GM12878 (cell line): ENCODE measurements around the gene C9orf153. TPM values are rescaled to one million over a fixed set of nuclear protein-coding genes. Genes with fewer than 3 reads are reported as not detected.

Source experiments
- ATAC-seq: fragments of 200-7000 bp; cut with Tn5 transposase; 3 replicates; pipeline ENCODE4 v1.9.1; 2020; ENCODE audit warnings: mild to moderate bottlenecking, moderate library complexity
- BruUV-seq: library from RNA; stranded (reverse); fragments of 400-500 nt; replicated peaks from 2 replicates; lab custom pipeline; 2021; lab: Mats Ljungman, UMichigan
- CTCF ChIA-PET: fragments of 300-600 bp; sonication (Branson Sonifier 250); formaldehyde crosslinking; extraction: SDS; loops from one replicate; lab custom pipeline; 2021; ENCODE audit warnings: inconsistent platforms; lab: Yijun Ruan, JAX
- POLR2A ChIA-PET: fragments of 350-600 bp; formaldehyde crosslinking; extraction: SDS; loops from one replicate; lab custom pipeline; 2021; ENCODE audit warnings: inconsistent platforms; lab: Charles Lee
- RAD21 ChIA-PET: fragments of 300-600 bp; sonication (Branson Sonifier 250); formaldehyde crosslinking; loops from one replicate; lab custom pipeline; 2023; ENCODE audit warnings: antibody characterized with exemption; ENCODE audit not compliant: unreplicated experiment; lab: Charles Lee
- SMC1A ChIA-PET: fragments of 300-600 bp; sonication (Branson Sonifier 250); formaldehyde crosslinking; loops from one replicate; lab custom pipeline; 2023; ENCODE audit not compliant: unreplicated experiment, uncharacterized antibody; lab: Charles Lee
- DNase-seq: peaks from one replicate; pipeline ENCODE4 v3.0.0-alpha.2; 2011; ENCODE audit warnings: low read depth, low spot score
- FAIRE-seq: peaks from 3 replicates; lab custom pipeline; 2011; peaks lifted over from hg19 to GRCh38; lab: Jason Lieb, UNC
- H2AFZ ChIP-seq: 2 replicates; pipeline ENCODE4 v1.6.0; 2011; ENCODE audit warnings: low read depth, low read length, control low read depth; ENCODE audit not compliant: control insufficient read depth
- H3K27ac ChIP-seq: 2 replicates; pipeline ENCODE4 v1.5.1; 2011; ENCODE audit warnings: control low read depth; ENCODE audit not compliant: control insufficient read depth, insufficient read depth
- H3K27me3 ChIP-seq, 2 experiments: replicated peaks in 1 of 2; 2 replicates each; pipeline versions ENCODE4 v1.6.0 to v1.6.1; 2011; ENCODE audit warnings: low read length in 1 of 2; ENCODE audit not compliant: control insufficient read depth in 2 of 2, insufficient read depth in 2 of 2
- H3K36me3 ChIP-seq, 2 experiments: 2 replicates each; pipeline ENCODE4 v1.5.1; 2011; ENCODE audit warnings: low read length in 1 of 2; ENCODE audit not compliant: control insufficient read depth in 2 of 2, insufficient read depth in 2 of 2
- H3K4me1 ChIP-seq: 2 replicates; pipeline ENCODE4 v1.6.1; 2011; ENCODE audit warnings: mild to moderate bottlenecking, low read length, moderate library complexity, mixed read lengths; ENCODE audit not compliant: control insufficient read depth, insufficient read depth
- H3K4me2 ChIP-seq: 2 replicates; pipeline ENCODE4 v1.6.0; 2011; ENCODE audit warnings: control low read depth; ENCODE audit not compliant: control insufficient read depth, insufficient read depth
- H3K4me3 ChIP-seq: fragments of 200-600 bp; sonication (generic); 2 replicates; pipeline ENCODE4 v1.5.1; 2016
- H3K79me2 ChIP-seq: 2 replicates; pipeline ENCODE4 v1.6.0; 2011; ENCODE audit warnings: low read length; ENCODE audit not compliant: control insufficient read depth, insufficient read depth
- H3K9ac ChIP-seq: 2 replicates; pipeline ENCODE4 v1.8.0; 2011; ENCODE audit warnings: low read length, control low read depth, mixed read lengths; ENCODE audit not compliant: control insufficient read depth, insufficient read depth
- H3K9me3 ChIP-seq: replicated peaks from 3 replicates; pipeline ENCODE4 v1.5.1; 2011; ENCODE audit warnings: mild to moderate bottlenecking, low read length; ENCODE audit not compliant: control insufficient read depth, insufficient read depth
- H4K20me1 ChIP-seq: 2 replicates; pipeline ENCODE4 v1.6.0; 2011; ENCODE audit not compliant: control insufficient read depth, insufficient read depth
- BRCA1 ChIP-seq: IDR thresholded peaks from 2 replicates; pipeline ENCODE4 v1.6.1; 2011; ENCODE audit warnings: low read depth, low read length, improper control_type of control experiment
- PAX5 ChIP-seq: IDR thresholded peaks from 2 replicates; pipeline ENCODE4 v1.6.1; 2011; ENCODE audit warnings: low read depth, low read length, borderline replicate concordance
- PRDM15 ChIP-seq: fragments of 450-650 bp; formaldehyde crosslinking; IDR thresholded peaks from 2 replicates; pipeline ENCODE4 v1.4.0; 2020; ENCODE audit warnings: mild to moderate bottlenecking, moderate library complexity
- WGBS: methylation state at CpG from one replicate; pipeline ENCODE4 v1.1.6; 2016; ENCODE audit warnings: low lambda C conversion rate; ENCODE audit not compliant: insufficient replicate concordance, insufficient coverage; ENCODE audit errors: missing lambda C conversion rate; 5-methylcytosine and 5-hydroxymethylcytosine counted together
- in situ Hi-C: fragments of 300-500 bp; cut with MboI; formaldehyde crosslinking; loops from 9 replicates; pipeline ENCODE4 v1.14.3; 2018; ENCODE audit warnings: mixed read lengths
- intact Hi-C: fragments of 100-400 bp; cut with micrococcal nuclease; formaldehyde crosslinking; loops from one replicate; pipeline ENCODE4 v1.14.2; 2022; ENCODE audit not compliant: unreplicated experiment
- polyA plus RNA-seq, 11 experiments: library from polyadenylated mRNA; depleted of rRNA in 4 of 11; unstranded in 6 of 11; stranded (reverse) in 5 of 11; fragments of >200 nt; fragmentation: Nextera tagmentation in 4 of 11; fragmentation: Illumina TruSeq in 1 of 11; extraction: Ambion mirVana in 4 of 11; extraction: Trizol in 1 of 11; gene quantifications; 1 replicate in 1 of 11; 2 replicates in 10 of 11; pipeline versions ENCODE4 v1.2.1 to v1.2.3, GENCODE V29; 2011 to 2016; ENCODE audit warnings: inconsistent platforms in 2 of 11, missing spikeins in 2 of 11, low read depth in 1 of 11
- total RNA-seq, 4 experiments: library from RNA; depleted of rRNA in 3 of 4; stranded (reverse); fragments of >200 nt in 3 of 4; fragmentation: Illumina TruSeq in 1 of 4; extraction: Trizol in 1 of 4; gene quantifications; 2 replicates each; pipeline versions ENCODE4 v1.2.1 to v1.2.3, GENCODE V29; 2013 to 2021

C9orf153 gene
- total and polyA plus RNA-seq, 10 of the 15 experiments (the other 5 are each of a cell fraction or from before 2014, with no cell fraction given) = 0.03 to 1.2 (median 0.18) TPM; not detected in 1

- no TSS peak for BruUV-seq
- RAD21 ChIA-PET = interaction anchor here (1.0 kb wide), 1 partner anchor 40 kb away, joined by 5 read pairs; no protein-coding TSS in a partner anchor
- Histone ChIP-seq H3K9ac (no peak overlapping the region), H3K4me2 (no peak overlapping the region), H2AFZ (no peak overlapping the region), H3K79me2 (no peaks in the 10 kb centered on the region), H3K27ac (no peak overlapping the region), H3K4me1 (no peaks in the 10 kb centered on the region), H3K36me3 (no peaks in the 10 kb centered on the region), H3K27me3 (no peaks in the 10 kb centered on the region), H3K4me3 (no peak overlapping the region), H4K20me1 (no peaks in the 10 kb centered on the region), H3K9me3 (no peaks in the 10 kb centered on the region)
- 44% methylated on average over 2 of the region's 2 CpGs for WGBS
- no peak for FAIRE-seq
- POLR2A ChIA-PET = no interaction called here
- intact Hi-C loops (loop anchor here (10.0 kb wide), 1 partner anchor 207 kb away; no protein-coding TSS in a partner anchor), in situ Hi-C loops (no loop called here)
- no peak for ATAC-seq
- no peak for DNase-seq
- TF ChIP-seq PAX5 = no peak
- no peak for TF ChIP-seq BRCA1
- no peak for TF ChIP-seq PRDM15 (CRISPR knock-in tag)
- CTCF ChIA-PET = interaction anchor here (3.4 kb wide), 1 partner anchor 40 kb away, joined by 24 read pairs; no protein-coding TSS in a partner anchor
- SMC1A ChIA-PET = interaction anchor here (1.1 kb wide), 1 partner anchor 40 kb away, joined by 5 read pairs; no protein-coding TSS in a partner anchor
Measured at GRCh38 chr9:86242071-86242470, 17.4 kb downstream of the C9orf153 start.
